NCI-H524 (cell line): ENCODE data around the gene MAP3K5.
"Not testable (repeated sequence)": the region's sequence is repeated elsewhere in the genome, so short reads cannot be mapped to it uniquely, and the experiment has no call there.

Source experiments
- DNase-seq, 2 experiments: peaks; one replicate each; lab custom pipeline; 2025; lab: John Stamatoyannopoulos, UW

MAP3K5 gene

DNA sequence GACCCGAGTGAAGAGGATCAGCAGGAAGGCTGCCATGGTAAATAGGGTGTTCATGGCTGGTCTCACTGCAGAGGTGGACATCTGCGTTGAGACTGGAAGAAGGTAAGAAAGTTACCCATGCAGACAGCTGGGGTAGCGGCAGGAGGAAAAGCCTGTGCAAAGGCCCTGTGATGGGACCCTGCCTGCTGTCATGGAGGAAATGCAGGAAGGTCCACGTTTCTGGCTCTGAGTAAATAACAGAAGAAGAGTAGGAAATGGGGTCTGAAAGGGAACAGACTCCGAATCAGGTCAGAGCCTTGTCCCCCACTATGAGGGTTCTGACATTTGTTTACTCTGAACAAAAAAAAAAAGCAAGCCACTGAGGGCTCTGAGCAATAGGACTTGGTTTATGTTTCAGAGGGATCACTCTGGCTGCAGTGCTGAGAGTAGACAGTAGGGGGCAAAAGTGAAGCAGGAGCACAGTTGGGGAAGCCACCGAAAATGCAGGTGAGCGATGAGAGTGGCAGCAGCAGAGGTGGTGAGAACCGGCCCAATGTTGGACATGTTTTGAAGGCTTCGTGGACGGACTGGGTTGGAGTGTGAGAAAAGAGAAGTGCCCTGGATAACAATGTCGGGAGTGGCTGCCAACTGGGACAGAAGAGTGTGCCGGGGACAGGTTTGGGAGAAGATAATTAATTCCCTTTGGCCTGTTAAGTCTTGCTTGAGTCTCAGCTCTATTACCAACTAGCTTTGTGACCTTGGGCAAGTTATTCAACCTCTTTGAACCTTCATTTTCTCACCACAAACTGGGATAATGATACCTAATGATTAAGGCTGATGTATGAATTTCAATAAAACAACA lies 184.1 kb downstream of the MAP3K5 start:
- DNase-seq: peak; percentile 40 to 47

GRCh38 chr6:136607204-136607931 lies 184.9 kb downstream of the MAP3K5 start:
- no peak for DNase-seq

DNA sequence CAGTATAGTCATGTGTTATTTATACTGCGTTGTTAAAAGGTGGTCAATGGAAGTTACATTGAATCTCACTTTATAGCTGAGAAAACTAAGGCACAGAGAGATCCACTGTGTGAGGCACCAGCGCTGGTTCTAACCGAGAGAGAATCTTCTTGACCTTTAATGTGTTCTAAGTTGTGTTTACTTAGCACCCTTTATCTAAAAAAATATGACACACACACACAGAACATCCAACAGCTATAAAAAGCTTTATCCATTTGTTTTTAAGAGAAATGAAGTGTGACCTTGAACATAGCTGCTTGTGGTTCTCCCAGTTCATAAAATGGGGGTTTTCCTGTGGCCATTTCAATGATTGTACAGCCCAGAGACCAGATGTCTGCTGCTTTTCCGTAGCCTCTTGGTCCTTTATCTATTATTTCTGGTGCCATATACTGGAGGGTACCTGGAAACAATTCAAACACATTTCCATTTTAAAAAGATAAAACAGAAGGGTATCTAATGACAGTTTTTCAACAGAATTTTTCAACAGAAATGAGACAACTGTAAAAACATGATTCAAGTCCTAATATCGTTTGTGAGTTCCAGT lies 187.3 kb downstream of the MAP3K5 start:
- no peak for DNase-seq

GRCh38 chr6:136604328-136604825 lies 187.9 kb downstream of the MAP3K5 start:
- DNase-seq: no peak

DNA sequence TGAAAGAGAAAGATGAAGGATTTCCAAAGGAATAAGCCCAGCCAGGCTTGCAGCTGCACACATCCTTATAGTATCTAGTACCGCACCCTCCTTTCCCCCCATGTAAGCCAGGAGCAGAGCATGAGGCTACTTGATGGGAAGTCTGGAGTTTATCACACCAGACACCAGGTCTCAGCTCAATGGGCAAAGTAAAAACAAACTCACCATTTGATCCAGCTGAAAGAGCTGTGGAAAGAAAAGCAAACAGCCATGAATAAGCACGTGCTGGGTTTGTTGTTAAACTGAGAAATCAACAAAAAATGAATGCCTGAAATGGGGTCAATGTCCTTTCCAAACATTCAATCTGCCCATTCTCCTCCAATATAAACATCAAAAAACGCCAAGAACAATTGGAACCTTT lies 191.5 kb downstream of the MAP3K5 start:
- no peak for DNase-seq

DNA sequence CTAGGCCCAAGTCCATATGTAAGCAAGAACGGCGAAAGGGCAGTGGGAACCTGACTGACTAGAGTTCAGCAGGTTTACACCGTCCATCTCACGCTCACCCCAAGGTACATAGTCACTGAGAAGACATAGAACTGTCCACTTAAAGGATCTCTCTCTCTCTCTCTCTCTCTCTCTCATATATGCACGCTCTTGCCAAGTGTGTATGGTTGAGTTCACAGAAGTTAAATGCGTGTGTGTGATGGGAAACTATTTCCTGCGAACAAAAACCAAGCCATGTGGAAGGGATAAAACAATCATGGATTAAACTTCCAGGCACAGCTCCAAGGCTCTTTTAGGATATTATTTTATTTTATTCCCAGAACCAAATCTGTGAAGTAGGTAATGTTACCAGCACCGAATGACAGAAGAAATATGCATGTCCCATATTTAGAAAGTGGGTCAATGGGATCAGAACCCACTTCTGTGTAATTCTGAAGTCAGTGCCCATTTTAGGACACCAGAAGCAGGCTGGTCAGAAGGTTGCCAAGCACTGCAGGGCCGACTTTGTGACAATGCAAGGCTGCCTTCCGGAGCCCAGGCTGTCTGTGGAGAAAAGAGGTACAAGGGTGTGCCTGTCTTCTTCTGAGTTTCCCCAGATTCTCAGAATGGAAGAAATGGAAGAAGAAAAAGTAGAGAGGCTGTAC lies 192.8 kb downstream of the MAP3K5 start:
- DNase-seq: no peak

DNA sequence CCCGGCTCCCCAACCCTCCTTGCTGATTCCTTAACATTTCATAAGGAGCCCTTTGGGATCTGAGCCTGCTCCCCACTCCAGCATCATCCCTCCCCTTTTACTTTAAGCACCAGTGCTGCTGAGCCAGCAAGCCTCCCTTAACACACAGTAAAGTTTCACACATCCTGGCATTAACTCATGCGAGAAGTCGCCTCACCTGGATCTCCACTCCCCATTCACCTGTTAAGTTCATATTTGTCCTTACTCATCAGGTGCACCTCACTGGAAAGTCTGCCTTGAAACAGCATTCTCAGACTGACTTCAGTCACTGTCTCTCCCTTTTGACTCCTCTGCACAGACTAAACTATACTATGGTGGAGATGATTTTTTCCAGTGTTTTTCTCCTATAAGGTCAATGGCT lies 194.2 kb downstream of the MAP3K5 start:
- DNase-seq: no peak

DNA sequence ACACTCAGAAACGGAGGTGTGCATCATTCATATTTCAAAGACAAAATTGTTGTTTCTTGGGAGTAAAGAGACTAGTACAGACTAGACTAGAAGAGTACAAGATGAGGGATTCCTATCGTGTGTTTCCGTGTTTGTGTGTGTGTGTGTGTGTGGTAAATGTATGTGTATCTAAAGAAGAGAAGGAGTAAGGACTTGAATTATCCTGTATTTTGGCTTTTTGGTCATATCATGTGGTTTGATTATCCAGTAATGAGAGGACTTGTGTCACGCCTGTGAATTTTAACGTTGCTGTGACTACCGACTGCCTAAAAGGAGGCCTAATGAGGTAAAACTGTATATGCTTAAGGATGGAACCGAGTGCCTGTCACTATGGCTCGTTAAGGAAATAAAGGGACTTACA lies 197.6 kb downstream of the MAP3K5 start:
- DNase-seq: no peak

- no peak for DNase-seq
Observed at GRCh38 chr6:136593748-136594490, 198.4 kb downstream of the MAP3K5 start.

GRCh38 chr6:136592930-136593673 lies 199.2 kb downstream of the MAP3K5 start:
- DNase-seq: no peak

GRCh38 chr6:136591617-136592016 lies 200.7 kb downstream of the MAP3K5 start:
- no peak for DNase-seq

GRCh38 chr6:136590846-136591245 lies 201.4 kb downstream of the MAP3K5 start:
- DNase-seq: not testable (repeated sequence)

DNA sequence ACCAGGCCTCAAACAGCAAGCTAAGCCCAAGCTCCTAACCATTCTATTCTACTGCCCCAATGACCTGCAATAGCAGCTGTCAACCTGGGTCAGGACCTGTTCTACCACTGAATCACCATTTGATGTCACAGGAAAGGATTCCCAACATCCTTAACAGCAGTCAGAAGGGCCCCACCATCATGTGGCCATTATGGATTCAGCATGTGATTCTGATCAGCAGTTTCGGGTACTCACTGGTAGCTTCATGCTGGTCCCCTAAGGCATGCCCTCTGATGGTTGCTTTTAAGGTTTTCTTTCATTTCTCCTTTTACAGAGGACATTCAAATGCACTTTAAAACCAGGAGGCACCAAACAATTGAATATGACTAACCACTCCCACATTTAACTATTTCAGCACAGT lies 204.8 kb downstream of the MAP3K5 start:
- no peak for DNase-seq

DNA sequence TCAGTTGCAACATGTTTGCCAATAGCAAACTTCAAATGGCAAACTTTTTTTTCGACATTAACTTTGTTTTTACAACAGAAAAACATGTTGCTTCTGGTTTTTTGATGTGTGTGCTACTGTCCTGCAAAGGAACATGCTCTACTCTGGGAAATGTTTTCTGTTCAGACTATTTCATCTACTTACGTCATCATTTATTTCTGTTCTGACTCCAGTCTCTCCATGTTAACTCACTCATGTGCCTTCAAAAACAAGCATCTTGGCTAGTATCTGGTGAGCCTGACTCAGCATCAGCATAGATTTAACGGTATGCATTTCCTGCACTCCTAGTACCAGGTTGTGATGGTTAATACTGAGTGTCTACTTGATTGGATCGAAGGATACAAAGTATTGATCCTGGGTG lies 206.0 kb downstream of the MAP3K5 start:
- DNase-seq: no peak

GRCh38 chr6:136585523-136585922 lies 206.8 kb downstream of the MAP3K5 start:
- not testable (repeated sequence) for DNase-seq

DNA sequence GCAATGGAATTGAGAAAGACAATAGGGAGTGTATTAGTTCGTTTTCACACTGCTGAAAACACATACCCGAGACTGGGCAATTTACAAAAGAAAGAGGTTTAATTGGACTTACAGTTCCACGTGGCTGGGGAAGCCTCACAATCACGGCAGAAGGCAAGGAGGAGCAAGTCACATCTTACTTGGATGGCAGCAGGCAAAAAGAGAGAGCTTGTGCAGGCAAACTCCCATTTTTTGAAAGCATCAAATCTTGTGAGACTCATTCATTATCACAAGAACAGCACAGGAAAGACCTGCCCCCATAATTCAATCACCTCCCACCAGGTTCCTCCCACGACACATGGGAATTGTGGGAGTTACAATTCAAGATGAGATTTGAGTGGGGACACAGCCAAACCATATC lies 208.0 kb downstream of the MAP3K5 start:
- DNase-seq: not testable (repeated sequence)

- DNase-seq: peak in 1 of 2 experiments; percentile 14
Observed at GRCh38 chr6:136582711-136583471, 209.4 kb downstream of the MAP3K5 start.

DNA sequence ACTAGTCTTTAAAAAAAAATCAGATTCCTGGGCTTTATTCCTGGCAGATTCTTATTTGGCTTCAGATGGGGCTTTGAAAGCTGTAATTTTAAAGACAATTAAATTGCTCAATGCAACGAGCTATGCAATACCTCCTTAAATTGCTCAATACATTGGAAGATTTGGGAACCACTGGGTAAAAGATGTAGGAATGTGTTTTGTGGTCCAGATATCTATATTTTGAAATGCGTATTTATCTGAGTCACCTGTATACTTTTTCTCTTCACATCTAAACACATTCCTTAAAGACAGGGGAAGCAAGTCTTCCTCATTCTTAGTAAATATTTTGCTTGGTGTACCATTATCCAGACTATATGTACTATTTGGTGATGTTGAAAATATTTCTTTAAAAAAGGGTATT lies 212.5 kb downstream of the MAP3K5 start:
- no peak for DNase-seq

- DNase-seq: no peak
Observed at GRCh38 chr6:136576821-136577220, 215.5 kb downstream of the MAP3K5 start.

- no peak for DNase-seq
Observed at GRCh38 chr6:136571496-136571895, 220.8 kb downstream of the MAP3K5 start.
